HG03095 (cell line): ENCODE results near the gene CLEC2D.
A peak's percentile ranks its signal among the peaks of the same experiment; 100 is the strongest.
"Not testable (repeated sequence)": the region's sequence is repeated elsewhere in the genome, so short reads cannot be mapped to it uniquely, and the experiment has no call there.

Experiments
- ATAC-seq: cut with Tn5 transposase; IDR thresholded peaks from one replicate; pipeline ENCODE4 v1.9.1; 2021; ENCODE audit warnings: moderate library complexity; ENCODE audit not compliant: unreplicated experiment

The CLEC2D gene

GRCh38 chr12:9699269-9699897 lies 29.9 kb downstream of the CLEC2D start:
- ATAC-seq = no peak

DNA sequence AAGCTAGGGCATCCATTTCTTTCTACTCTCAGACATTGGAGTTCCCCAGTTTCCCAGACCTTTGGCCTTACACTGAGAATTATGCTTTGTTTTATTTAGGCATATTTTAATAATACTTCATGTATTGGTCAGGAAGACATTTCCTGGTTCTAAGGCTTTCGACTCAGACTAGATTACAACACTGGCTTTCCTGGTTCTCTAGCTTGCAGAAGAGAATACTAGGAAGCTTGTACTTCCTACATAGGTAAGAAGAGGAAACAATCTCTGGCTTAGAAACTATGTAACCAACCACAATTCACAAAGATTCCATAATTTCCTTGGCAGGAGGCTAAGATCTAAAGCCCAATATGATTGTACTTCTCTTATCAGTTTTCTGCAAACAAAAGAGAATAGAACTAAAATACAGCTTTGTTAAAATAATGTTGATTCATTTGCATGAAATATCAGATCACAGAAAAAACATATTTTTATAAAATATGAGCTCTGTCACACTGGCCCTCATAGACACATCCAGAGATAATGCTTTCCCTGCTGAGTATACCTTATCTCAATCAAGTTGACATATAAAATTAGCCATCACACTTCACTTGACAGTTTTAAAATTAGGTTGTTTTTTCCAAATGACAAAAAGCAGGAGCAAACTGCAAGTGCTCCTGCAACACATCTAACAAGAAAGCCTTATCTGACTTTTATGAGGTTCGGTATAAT lies 30.5 kb downstream of the CLEC2D start:
- ATAC-seq = no peak

DNA sequence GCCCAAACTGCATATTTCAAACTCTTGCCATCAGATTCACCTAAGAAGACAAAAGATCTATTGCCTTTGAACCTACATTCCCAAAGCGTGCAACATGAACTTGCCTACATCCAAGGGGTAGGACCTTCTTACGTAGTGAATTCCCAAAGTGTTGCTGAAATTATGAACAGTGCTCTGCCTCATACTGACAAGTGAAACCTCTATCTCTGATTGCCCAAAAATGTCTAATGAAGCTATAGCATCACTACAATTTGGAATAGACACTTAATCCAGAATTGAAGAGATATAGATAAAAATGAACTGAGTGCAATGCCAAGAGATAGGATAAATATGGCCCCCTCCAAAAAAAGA lies 31.1 kb downstream of the CLEC2D start:
- ATAC-seq = no peak

GRCh38 chr12:9701380-9702154 lies 32.1 kb downstream of the CLEC2D start:
- no peak for ATAC-seq

DNA sequence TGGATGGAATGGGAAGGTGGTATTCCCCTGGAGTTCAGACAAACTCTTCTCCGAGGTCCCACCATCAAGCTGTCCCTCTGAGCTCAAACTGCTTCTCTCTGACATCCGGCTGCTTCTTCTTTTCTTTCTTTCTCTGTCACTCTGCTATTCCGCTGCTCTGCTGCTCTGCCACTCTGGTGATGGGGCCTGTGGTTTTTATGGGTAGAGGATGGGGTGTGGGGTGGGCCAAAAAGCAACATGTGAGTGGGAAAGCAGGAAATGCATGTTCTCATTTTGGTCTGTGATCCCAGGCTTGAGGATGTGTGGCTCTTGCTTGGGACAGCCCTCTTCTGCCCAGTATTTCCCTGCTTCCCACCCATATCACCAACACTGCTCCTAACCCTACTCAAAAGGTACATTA lies 32.7 kb downstream of the CLEC2D start:
- ATAC-seq = no peak

GRCh38 chr12:9704561-9704960 lies 35.0 kb downstream of the CLEC2D start:
- not testable (repeated sequence) for ATAC-seq

GRCh38 chr12:9706086-9706685 lies 36.7 kb downstream of the CLEC2D start:
- ATAC-seq = no peak

DNA sequence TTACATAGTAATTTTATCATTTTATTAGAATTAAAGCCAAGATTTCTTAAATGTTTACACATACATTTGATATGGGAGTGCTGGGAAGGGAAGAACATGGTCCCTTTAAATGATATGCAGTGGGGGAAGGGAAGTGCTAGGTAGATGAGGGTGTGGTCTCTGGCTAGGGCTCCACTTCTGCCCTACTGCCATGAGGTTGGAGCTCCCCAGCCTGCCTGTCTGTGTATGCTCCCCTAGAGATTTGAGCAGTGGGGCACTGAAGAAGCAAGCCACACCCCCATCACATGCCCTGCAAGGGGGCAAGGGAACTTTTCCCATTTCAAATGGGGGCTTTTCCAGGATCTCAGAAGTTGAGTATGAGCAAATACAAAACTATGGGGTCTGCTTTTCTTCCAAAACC lies 37.8 kb downstream of the CLEC2D start:
- no peak for ATAC-seq

DNA sequence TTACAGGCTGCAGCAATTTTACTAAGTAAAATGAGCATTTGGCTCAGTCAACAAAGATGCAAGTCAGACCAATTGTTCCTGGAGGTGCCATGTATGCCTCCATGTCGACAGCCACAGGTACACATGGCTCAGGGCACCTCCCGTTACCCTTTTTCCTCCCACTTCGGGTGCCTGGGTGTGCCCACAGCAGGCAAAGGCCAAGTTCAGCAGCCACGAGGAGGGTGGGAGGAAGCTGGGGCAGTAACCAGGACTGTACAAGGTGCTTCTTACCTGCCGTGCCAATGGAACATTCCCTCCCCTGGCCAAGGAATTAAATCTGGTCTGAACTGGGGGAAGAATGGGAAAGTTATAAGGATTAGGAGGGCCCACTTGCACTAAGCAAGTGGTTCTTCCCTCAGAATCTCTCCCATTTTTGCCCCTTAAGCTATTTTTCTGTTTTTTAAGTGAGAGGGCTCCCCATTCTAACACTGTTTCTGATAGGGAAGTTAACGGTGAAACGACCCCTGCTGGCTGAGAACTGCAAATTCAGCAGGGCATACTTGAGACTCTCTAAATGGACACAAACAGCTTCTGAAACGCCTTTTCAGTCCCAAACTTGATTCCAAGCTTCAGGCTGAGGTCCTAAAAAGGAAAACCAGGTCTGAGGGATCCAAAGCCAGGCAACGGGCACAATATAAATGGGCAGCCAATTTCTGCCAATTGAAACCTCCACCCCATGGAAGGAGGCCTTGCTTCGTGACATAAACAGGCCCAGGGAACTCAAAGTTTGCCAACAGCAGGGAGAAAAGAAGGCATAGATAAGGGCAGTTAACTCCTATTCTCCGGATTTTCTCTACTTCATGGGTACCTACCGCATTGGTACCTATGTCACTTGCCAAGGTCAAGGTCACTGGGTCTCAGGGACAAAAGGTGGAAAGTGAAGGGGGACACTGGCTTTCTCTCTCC lies 38.6 kb downstream of the CLEC2D start:
- ATAC-seq = no peak

- ATAC-seq = no peak
Measured at GRCh38 chr12:9708853-9709252, 39.3 kb downstream of the CLEC2D start.

DNA sequence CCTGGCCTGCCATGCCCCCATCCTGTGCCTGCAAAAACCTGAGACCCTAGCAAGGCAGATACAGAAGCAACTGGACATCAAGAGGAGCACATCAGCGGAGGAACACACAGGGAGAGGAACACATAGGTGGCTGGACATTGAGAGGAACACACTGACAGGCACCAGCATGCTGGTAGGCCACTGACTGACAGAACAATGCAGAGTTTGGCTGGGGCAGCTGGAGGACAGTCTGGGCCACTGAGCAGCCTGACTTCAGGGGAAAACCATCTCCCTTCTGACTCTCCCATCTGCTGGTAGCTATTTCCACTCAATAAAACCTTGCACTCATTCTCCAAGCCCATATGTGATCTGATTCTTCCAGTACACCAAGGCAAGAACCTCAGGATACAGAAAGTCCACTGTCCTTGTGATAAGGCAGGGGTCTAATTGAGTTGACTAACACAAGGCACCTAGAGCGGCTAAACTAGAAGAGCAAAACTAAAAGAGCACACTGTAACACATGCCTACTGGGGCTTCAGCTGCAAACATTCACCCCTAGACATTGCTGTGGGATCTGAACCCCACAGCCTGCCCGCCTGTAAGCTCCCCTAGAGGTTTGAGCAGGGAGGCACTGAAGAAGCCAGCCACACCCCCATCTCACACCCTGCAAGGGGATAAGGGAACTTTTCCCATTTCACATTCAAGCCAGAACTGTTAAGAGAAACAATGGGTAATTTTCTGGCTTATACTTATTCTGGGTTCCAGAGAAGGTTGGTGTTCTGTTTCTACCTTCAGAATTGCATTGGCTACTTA lies 41.3 kb downstream of the CLEC2D start:
- no peak for ATAC-seq

DNA sequence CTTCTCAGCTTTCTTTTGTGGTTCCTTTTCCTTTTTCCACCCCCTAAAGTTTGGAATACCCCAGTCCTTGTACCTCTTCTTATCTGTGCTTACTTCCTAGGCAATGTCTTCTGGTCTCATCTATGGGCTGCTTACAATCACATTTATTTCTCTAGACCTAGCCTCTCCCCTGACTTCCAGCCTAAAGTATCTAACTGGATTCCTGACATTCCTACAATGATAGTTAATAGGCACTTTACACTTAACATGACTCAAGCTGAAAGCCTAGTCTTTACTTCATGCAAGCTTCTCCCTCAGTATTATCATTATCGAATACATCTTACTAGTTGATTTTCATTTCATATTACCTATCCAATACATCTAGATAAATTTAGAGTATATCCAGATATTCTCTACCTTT lies 42.2 kb downstream of the CLEC2D start:
- no peak for ATAC-seq

DNA sequence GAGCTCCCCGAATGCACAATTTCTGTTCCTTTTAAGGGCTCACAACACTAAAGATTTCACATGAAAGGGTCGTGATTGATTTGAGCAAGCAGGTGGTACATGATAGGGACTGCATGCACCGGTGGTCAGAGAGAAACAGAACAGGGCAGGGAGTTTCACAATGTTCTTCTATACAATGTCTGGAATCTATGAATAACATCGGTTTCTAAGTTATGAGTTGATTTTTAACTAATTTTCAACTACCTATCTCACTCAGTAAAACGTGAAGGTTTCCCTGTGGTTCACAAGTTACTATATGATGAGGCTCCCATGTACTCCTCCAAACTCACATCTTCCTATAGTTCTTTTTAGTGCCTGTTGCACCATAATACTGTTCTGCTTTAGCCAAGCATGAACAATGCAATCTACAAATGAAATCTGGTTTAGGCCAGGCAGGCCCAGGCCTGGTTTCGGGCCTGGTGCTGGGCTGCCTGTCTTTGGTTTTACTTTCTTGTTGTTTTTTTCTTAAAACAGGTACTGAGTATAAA lies 43.6 kb downstream of the CLEC2D start:
- ATAC-seq = peak; percentile 58

- no peak for ATAC-seq
Measured at GRCh38 chr12:9717070-9717925, 47.8 kb downstream of the CLEC2D start.

GRCh38 chr12:9718968-9719367 lies 49.5 kb downstream of the CLEC2D start:
- no peak for ATAC-seq

DNA sequence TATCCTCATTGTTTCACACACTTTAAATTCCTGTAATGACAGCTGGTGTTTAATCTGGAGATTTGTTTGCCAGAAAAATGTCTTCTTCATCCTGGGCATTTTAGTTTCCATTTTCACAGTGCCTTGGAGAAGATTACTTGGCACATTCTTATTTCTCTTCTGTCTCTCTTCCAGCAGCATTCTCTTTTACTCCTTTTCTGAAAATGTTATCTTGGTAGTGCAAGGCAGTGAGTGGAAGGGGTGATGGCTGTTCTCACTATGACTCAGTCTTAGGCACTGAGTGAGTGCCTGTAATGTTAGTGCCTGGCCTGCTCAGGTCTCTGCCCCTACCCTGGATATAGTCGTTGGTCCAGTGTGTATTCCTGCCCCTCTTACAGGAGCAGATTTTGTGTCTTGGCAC lies 50.3 kb downstream of the CLEC2D start:
- ATAC-seq = no peak

DNA sequence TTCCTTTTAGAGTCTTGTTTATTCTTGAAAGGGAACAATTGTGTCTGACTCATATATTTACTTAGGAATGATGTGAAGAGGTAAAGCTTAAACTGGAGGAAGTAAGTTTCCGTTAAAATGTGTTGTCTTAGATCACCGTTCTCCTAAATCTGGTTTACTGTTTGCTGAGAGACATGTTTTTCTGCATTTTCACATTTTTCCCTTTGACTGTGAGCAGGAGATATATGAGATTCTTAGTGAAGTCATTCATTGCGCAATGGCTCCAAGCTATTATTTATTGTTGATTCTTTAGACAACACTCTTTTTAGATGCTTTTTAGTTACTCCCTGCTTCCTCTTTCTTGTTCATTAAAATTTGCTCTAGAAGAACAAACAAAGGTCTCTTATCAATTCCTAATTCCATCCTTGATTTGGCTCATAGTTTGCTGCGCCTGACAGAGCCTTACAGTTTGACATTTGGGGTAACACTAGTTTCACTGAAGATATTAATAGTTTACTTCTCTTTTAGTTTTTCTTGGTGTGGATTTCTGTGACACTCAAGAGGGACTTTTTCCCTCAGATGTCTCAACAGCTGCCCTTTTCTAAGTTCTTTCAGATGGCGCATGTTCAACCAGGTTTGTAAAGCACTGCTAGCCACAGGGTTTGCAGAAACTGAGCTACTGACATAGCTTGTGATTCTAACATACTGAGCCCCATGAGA lies 52.0 kb downstream of the CLEC2D start:
- peak; percentile 60 for ATAC-seq

DNA sequence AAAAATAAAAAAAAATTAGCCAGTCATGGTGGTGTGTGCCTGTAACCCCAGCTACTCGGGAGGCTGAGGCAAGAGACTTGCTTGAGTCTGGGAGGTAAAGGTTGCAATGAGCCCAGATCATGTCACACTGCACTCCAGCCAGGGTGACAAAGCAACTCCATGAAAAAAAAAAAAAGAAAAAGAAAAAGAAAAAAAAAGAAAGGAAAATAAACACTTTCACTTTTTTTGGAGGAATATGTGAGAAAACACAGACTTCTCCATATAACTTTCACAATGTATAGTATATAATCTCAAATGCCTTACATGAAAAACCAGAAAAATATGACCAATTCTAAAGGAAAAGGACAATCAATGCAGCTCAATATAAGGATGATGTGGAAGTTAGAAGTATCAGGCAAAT lies 54.5 kb downstream of the CLEC2D start:
- ATAC-seq = no peak
